HepG2 (cell line): ENCODE data around the gene NEDD4L. TPM values are rescaled to one million over a fixed set of nuclear protein-coding genes. Genes with fewer than 3 reads are reported as not detected.

Experiments
- AHDC1 ChIP-seq: sonication (generic); formaldehyde crosslinking; IDR thresholded peaks from 2 replicates; pipeline ENCODE4 v1.5.1; 2020; ENCODE audit warnings: mild to moderate bottlenecking, missing genetic modification reagents, borderline replicate concordance
- CREB3 ChIP-seq: sonication (generic); formaldehyde crosslinking; IDR thresholded peaks from 2 replicates; pipeline ENCODE4 v1.5.0; 2020; ENCODE audit warnings: missing genetic modification reagents
- DRAP1 ChIP-seq: IDR thresholded peaks from 2 replicates; pipeline ENCODE4 v1.6.1; 2016; ENCODE audit warnings: missing genetic modification reagents, missing compliant biosample characterization
- HNRNPH1 ChIP-seq: fragments of 200-400 bp; formaldehyde crosslinking; optimal IDR thresholded peaks from 2 replicates; pipeline ENCODE3; 2017; ENCODE audit warnings: mild to moderate bottlenecking, low read depth, low read length
- PLRG1 ChIP-seq: fragments of 450-650 bp; conservative IDR thresholded peaks from 2 replicates; pipeline ENCODE4 v1.6.1; 2016
- RFX3 ChIP-seq: IDR thresholded peaks from 2 replicates; pipeline ENCODE4 v1.6.1; 2016; ENCODE audit warnings: missing biosample characterization, missing genetic modification reagents
- RNF219 ChIP-seq: sonication (generic); formaldehyde crosslinking; IDR thresholded peaks from 2 replicates; pipeline ENCODE4 v1.5.0; 2020; ENCODE audit warnings: mild to moderate bottlenecking, missing genetic modification reagents
- SAP130 ChIP-seq: IDR thresholded peaks from 2 replicates; pipeline ENCODE4 v1.6.1; 2016; ENCODE audit warnings: low read depth
- SMARCE1 ChIP-seq: fragments of 450-650 bp; IDR thresholded peaks from 2 replicates; pipeline ENCODE4 v1.6.1; 2017; ENCODE audit warnings: borderline replicate concordance
- TCF7L2 ChIP-seq: IDR thresholded peaks from 2 replicates; pipeline ENCODE4 v1.6.1; 2011; ENCODE audit warnings: mild to moderate bottlenecking, low read depth, low read length, moderate library complexity
- ZFP37 ChIP-seq: sonication (generic); formaldehyde crosslinking; IDR thresholded peaks from 2 replicates; pipeline ENCODE4 v1.4.0; 2020; ENCODE audit warnings: missing genetic modification reagents, borderline replicate concordance
- ZFP82 ChIP-seq: sonication (generic); formaldehyde crosslinking; IDR thresholded peaks from 2 replicates; pipeline ENCODE4 v1.5.1; 2020; ENCODE audit warnings: mild to moderate bottlenecking, missing genetic modification reagents, borderline replicate concordance
- ZNF34 ChIP-seq: sonication (generic); formaldehyde crosslinking; IDR thresholded peaks from 2 replicates; pipeline ENCODE4 v1.4.0; 2020; ENCODE audit warnings: mild to moderate bottlenecking, missing genetic modification reagents, borderline replicate concordance
- ZNF513 ChIP-seq: sonication (generic); formaldehyde crosslinking; conservative IDR thresholded peaks from 2 replicates; pipeline ENCODE4 v1.5.0; 2020; ENCODE audit warnings: missing genetic modification reagents
- ZNF552 ChIP-seq: sonication (generic); formaldehyde crosslinking; IDR thresholded peaks from 2 replicates; pipeline ENCODE4 v1.9.0; 2022; ENCODE audit warnings: missing genetic modification reagents, mild to moderate bottlenecking, borderline replicate concordance
- ZNF619 ChIP-seq: sonication (generic); formaldehyde crosslinking; IDR thresholded peaks from 2 replicates; pipeline ENCODE4 v1.4.0; 2020; ENCODE audit warnings: mild to moderate bottlenecking, missing genetic modification reagents
- ZNF83 ChIP-seq: sonication (generic); formaldehyde crosslinking; IDR thresholded peaks from 2 replicates; pipeline ENCODE4 v1.4.0; 2020; ENCODE audit warnings: missing genetic modification reagents, mild to moderate bottlenecking, borderline replicate concordance
- polyA plus RNA-seq, 8 experiments: library from polyadenylated mRNA; depleted of rRNA in 3 of 8; stranded (reverse) in 7 of 8; unstranded in 1 of 8; fragments of >200 nt; fragmentation: Illumina TruSeq in 4 of 8; extraction: Trizol in 4 of 8; gene quantifications; 2 replicates each; pipeline versions ENCODE4 v1.2.1 to v1.2.3, GENCODE V29; 2011 to 2016; ENCODE audit warnings: low read depth in 4 of 8, missing spikeins in 1 of 8, mixed read lengths in 1 of 8; ENCODE audit not compliant: insufficient read depth in 1 of 8
- total RNA-seq, 5 experiments: library from RNA; depleted of rRNA; stranded (reverse); fragments of >200 nt; fragmentation: Illumina TruSeq; extraction: Trizol; gene quantifications; 2 replicates each; pipeline ENCODE4 v1.2.3, GENCODE V29; 2016; ENCODE audit warnings: low read depth in 1 of 5

NEDD4L gene
- total and polyA plus RNA-seq, 2 of the 13 experiments (the other 11 are each of a cell fraction or from before 2014, with no cell fraction given) = 168 to 390 TPM

GRCh38 chr18:58402951-58403702 is 359.1 kb downstream of the NEDD4L start (continued):
- no peak for TF ChIP-seq HNRNPH1
- no peak for TF ChIP-seq SMARCE1
- no peak for TF ChIP-seq ZNF83 (CRISPR knock-in tag)
- 0 out of 2 replicates have a peak, but pooled peaks have one; percentile 8 for TF ChIP-seq ZNF513 (CRISPR knock-in tag)
- no peak for TF ChIP-seq ZNF34 (CRISPR knock-in tag)
- no peak for TF ChIP-seq ZFP82
- no peak for TF ChIP-seq RFX3 (CRISPR knock-in tag)
- TF ChIP-seq PLRG1 = no peak
- peak; percentile 86 for TF ChIP-seq SAP130 (CRISPR knock-in tag)
- peak; percentile 89 for TF ChIP-seq AHDC1 (CRISPR knock-in tag)
- peak; percentile 88; the same call in 1 of the 2 replicates for TF ChIP-seq ZFP37 (CRISPR knock-in tag)
- 0 out of 2 replicates have a peak, but pooled peaks have one; percentile 62 for TF ChIP-seq ZNF619 (CRISPR knock-in tag)
- TF ChIP-seq DRAP1 = peak; percentile 75
- no peak for TF ChIP-seq CREB3
- TF ChIP-seq TCF7L2 = no peak
- no peak for TF ChIP-seq ZNF552 (CRISPR knock-in tag)
- no peak for TF ChIP-seq RNF219 (CRISPR knock-in tag)
